Body of pancreas (tissue), 4 donors: ENCODE results near the gene ZNF282. TPM values are rescaled to one million over a fixed set of nuclear protein-coding genes. Genes with fewer than 3 reads are reported as not detected.

Source experiments
- ATAC-seq: fragments of 150-250 bp; one replicate; pipeline ENCODE4 v1.9.1; 2016
- DNase-seq, 4 donors: peaks; one replicate each; pipeline ENCODE4 v3.0.0-alpha.2; 2019
- H3K27ac ChIP-seq, 4 donors: fragments of 200-600 bp; sonication (generic); 1 replicate in 3 of 4; 2 replicates in 1 of 4; pipeline versions ENCODE4 v1.5.1 to v1.6.1; 2016 to 2019; ENCODE audit warnings: mild to moderate bottlenecking in 1 of 4, mixed read lengths in 1 of 4, moderate library complexity in 1 of 4
- H3K27me3 ChIP-seq, 2 donors: fragments of 200-600 bp; sonication (generic); one replicate each; pipeline ENCODE4 v1.6.0; 2016; ENCODE audit warnings: mild to moderate bottlenecking in 1 of 2
- H3K36me3 ChIP-seq, 2 donors: fragments of 200-600 bp; sonication (generic); replicated peaks in 1 of 2; 2 replicates each; pipeline ENCODE4 v1.5.1; 2016; ENCODE audit warnings: low read depth in 2 of 2; ENCODE audit not compliant: insufficient read depth in 1 of 2
- H3K4me1 ChIP-seq: fragments of 200-600 bp; sonication (generic); one replicate; pipeline ENCODE4 v1.6.0; 2016
- H3K4me3 ChIP-seq, 2 donors: fragments of 200-600 bp; sonication (generic); 1 replicate in 1 of 2; 2 replicates in 1 of 2; pipeline ENCODE4 v1.5.1; 2016 to 2019
- H3K9me3 ChIP-seq, 3 donors: fragments of 200-600 bp; sonication (generic); 1 replicate in 2 of 3; 2 replicates in 1 of 3; pipeline ENCODE4 v1.5.1; 2016
- POLR2A ChIP-seq, 3 donors: fragments of 450-650 bp; IDR thresholded peaks; one replicate each; pipeline ENCODE4 v1.6.1; 2016; ENCODE audit warnings: antibody characterized with exemption in 3 of 3, mild to moderate bottlenecking in 2 of 3
- WGBS, 2 donors: methylation state at CpG; one replicate each; pipeline ENCODE4 v1.1.5; 2017; 5-methylcytosine and 5-hydroxymethylcytosine counted together
- intact Hi-C: fragments of 100-400 bp; cut with DNase I; formaldehyde crosslinking; loops from one replicate; pipeline ENCODE4 v1.15.1; 2023
- total RNA-seq, 2 donors: library from RNA; depleted of rRNA; stranded (reverse); fragments of >200 nt; gene quantifications; one replicate each; pipeline ENCODE4 v1.1.0, GENCODE V29; 2016
- TF ChIP-seq, protein P1 (sequence below), 7 experiments: fragments of 450-650 bp in 4 of 7; fragments of 200-600 bp in 3 of 7; sonication (generic) in 3 of 7; IDR thresholded peaks; one replicate each; pipeline ENCODE4 v1.5.1; 2016 to 2019; ENCODE audit warnings: antibody characterized with exemption in 7 of 7

Gene ZNF282
- total RNA-seq, 2 donors from 2014 or later = 12.7 to 28.0 TPM

DNA sequence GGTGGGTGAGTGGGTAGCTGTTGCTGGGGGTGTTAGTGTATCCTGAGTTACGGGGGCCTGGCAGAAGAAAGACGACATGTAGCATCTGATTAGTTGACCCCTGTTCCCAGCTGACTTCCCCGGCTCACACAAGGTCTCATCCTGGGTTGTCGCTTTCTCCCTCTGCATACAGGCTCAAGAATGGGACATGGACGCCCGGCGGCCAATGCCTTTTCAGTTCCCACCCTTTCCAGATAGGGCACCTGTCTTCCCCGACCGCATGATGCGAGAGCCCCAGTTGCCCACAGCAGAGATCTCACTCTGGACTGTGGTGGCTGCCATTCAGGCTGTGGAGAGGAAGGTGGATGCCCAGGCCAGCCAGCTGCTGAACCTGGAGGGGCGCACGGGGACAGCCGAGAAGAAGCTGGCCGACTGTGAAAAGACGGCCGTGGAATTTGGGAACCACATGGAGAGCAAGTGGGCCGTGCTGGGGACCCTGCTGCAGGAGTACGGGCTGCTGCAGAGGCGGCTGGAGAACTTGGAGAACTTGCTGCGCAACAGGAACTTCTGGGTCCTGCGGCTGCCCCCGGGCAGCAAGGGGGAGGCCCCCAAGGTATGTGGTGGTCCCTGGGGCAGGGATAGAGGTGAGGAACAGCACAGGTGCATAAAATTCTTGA is 2.9 kb downstream of the ZNF282 start:
- no peaks in the 10 kb centered on the region for H3K9me3 ChIP-seq
- intact Hi-C loops = no loop called here
- TF ChIP-seq, protein P1, sequence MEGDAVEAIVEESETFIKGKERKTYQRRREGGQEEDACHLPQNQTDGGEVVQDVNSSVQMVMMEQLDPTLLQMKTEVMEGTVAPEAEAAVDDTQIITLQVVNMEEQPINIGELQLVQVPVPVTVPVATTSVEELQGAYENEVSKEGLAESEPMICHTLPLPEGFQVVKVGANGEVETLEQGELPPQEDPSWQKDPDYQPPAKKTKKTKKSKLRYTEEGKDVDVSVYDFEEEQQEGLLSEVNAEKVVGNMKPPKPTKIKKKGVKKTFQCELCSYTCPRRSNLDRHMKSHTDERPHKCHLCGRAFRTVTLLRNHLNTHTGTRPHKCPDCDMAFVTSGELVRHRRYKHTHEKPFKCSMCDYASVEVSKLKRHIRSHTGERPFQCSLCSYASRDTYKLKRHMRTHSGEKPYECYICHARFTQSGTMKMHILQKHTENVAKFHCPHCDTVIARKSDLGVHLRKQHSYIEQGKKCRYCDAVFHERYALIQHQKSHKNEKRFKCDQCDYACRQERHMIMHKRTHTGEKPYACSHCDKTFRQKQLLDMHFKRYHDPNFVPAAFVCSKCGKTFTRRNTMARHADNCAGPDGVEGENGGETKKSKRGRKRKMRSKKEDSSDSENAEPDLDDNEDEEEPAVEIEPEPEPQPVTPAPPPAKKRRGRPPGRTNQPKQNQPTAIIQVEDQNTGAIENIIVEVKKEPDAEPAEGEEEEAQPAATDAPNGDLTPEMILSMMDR (IDR thresholded peaks at IDR 0.05) = no peak
- no peak for TF ChIP-seq POLR2A (IDR thresholded peaks at IDR 0.05)
- no peak overlapping the region for H3K4me3 ChIP-seq
- no peak overlapping the region for H3K27ac ChIP-seq
- H3K36me3 ChIP-seq = peaks cover 15 to 30% of the 10 kb centered on the region in 2 donors
- H3K27me3 ChIP-seq = no peaks in the 10 kb centered on the region
- no peak for ATAC-seq
- H3K4me1 ChIP-seq = peaks cover 24% of the 10 kb centered on the region
- no peak for DNase-seq
- 87 to 92% methylated on average over 18 to 22 of the region's 22 CpGs for WGBS, 2 donors

DNA sequence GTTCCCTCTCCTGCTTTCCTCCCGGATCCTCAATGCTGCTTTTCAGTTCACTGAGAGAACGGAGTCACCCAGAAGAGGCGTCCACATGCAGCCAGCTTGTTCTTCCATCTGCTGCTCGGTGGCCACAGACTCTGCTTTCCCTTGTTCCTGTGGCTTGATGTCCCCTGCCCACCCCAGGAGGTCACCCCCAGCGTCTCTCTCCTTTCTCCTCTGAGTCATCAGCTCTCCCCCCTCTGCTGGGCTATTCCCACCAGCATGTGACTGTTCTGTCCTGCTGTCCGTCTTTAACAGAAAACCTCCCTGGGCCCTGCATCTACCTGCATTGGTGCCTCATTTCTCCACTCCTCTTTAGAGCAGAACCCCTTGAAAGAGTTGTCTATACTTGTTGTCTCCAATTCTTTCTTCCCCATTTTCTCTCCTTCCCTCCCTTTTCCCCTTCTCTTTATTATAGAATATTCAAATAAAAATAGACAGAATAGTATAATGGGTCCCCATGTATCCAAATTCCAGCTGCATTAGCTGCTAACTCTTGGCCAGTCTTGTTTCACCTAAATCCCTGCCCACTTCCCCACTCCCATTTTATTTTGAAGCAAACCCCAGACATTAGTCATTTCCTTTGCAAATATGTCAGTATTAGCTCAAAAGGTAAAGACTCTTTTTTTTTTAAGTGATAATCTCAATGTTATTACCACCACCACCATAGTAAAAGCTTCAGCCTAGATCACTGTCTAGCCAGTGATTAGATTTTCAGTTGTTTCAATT is 4.1 kb downstream of the ZNF282 start:
- H3K27ac ChIP-seq = no peak overlapping the region
- peaks cover 24% of the 10 kb centered on the region for H3K4me1 ChIP-seq
- intact Hi-C loops = no loop called here
- WGBS, 2 donors = 94 to 99% methylated on average over 6 of the region's 6 CpGs
- H3K27me3 ChIP-seq = no peaks in the 10 kb centered on the region
- H3K9me3 ChIP-seq = no peaks in the 10 kb centered on the region
- DNase-seq (no peak), ATAC-seq (no peak)
- H3K36me3 ChIP-seq = peaks cover 15 to 30% of the 10 kb centered on the region in 2 donors
- no peak for TF ChIP-seq POLR2A (IDR thresholded peaks at IDR 0.05)
- TF ChIP-seq, protein P1 (IDR thresholded peaks at IDR 0.05) = no peak
- H3K4me3 ChIP-seq = no peak overlapping the region

DNA sequence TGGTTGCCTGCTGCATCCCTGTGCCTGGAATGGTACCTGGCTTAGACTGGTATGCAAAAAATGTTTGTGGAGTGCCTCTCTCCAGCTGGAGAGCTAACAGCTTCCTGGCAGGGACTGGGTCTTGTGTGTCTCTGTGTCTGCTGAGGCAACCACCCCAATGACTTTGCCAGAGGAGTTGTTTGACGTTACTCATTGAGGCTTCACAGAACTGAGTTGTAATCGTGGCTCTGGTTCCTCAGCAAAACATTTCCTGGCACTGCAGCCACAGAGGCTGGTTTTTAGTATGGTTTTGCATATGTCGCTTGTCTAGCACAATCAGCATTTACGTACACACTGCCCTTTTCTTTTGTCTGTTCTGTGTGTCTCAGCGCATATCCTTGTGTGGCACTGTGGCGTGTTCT is 7.5 kb downstream of the ZNF282 start:
- no peak for DNase-seq
- intact Hi-C loops = no loop called here
- 78 to 85% methylated on average over 6 of the region's 6 CpGs for WGBS, 2 donors
- Histone ChIP-seq H3K9me3 (no peaks in the 10 kb centered on the region), H3K4me3 (no peak overlapping the region), H3K27me3 (no peaks in the 10 kb centered on the region), H3K4me1 (peaks cover 12% of the 10 kb centered on the region), H3K27ac (no peak overlapping the region), H3K36me3 (peaks cover 23 to 37% of the 10 kb centered on the region in 2 donors)
- TF ChIP-seq, protein P1 (IDR thresholded peaks at IDR 0.05) = no peak
- TF ChIP-seq POLR2A (IDR thresholded peaks at IDR 0.05) = no peak
- no peak for ATAC-seq

DNA sequence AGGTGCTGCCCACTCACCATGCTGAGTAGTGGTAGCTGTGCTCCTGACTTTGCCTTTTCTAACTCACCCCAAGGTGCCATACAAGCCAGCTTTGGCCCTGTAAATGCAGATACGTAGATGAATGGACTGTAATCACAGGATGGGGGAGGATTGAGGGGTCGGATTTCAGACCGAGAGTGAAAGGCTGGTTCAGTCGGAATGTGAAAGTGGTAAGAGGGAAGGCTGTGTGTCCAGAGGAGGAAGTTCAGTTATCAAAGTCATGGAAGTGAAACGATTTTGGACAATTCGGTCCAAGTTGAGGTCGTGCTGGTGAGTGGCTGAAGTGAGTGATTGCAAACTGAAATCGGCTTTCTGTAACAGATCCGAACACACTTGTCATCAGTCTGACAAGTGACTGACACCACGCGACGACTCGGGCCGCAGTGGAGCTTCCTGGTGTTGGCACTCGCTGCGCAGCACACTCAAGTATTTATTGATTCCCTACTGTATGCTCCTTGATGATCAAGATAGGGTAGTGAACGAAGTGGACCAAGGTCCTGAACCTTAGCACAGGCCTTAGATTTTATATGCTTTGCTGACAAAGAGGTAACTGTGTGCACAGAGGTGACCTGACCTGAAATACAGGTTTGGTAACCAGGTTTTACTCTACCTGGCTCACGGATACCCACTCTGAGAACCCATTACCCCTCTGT is 10.5 kb downstream of the ZNF282 start:
- Histone ChIP-seq H3K9me3 (no peaks in the 10 kb centered on the region), H3K36me3 (peaks cover 9 to 37% of the 10 kb centered on the region in 2 donors), H3K4me1 (peaks cover 12% of the 10 kb centered on the region), H3K4me3 (no peak overlapping the region), H3K27me3 (no peaks in the 10 kb centered on the region), H3K27ac (peak overlapping the region; percentile 40 to 70 (median 54))
- no peak for TF ChIP-seq POLR2A (IDR thresholded peaks at IDR 0.05)
- TF ChIP-seq, protein P1 (IDR thresholded peaks at IDR 0.05) = no peak
- DNase-seq (peak in 2 of 4 donors; percentile 25 to 44), ATAC-seq (peak; percentile 80)
- 15 to 26% methylated on average over 17 to 18 of the region's 18 CpGs for WGBS, 2 donors
- intact Hi-C loops = no loop called here
